22Rv1 (cell line): ENCODE results near the gene TMEM135.

Source experiments
- CTCF ChIP-seq: fragments of 450-650 bp; IDR thresholded peaks from 2 replicates; pipeline ENCODE4 v1.5.1; 2017; ENCODE audit warnings: mild to moderate bottlenecking
- ZFX ChIP-seq: fragments of 450-650 bp; IDR thresholded peaks from 2 replicates; pipeline ENCODE4 v1.6.1; 2017; ENCODE audit warnings: antibody characterized with exemption, borderline replicate concordance

DNA sequence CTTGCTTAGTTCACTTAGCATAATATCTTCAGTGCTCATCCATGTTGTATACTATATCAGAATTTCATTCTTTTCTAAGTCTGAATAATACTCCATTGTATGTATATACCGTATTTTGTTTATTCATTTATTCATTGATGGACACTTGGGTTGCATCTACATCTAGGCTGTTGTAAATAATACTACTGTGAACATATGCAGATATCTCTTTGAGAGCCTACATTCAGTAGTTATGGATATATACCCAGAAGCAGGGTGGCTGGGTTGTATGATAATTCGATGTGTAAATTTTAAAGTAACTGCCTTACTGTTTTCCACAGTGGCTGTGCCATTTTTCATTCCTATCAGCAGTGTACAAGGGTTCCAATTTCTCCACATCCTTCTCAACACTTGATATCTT lies 116.5 kb downstream of the TMEM135 start:
- no peak for TF ChIP-seq CTCF
- no peak for TF ChIP-seq ZFX
